NCI-H774 (cell line): ENCODE results near the gene ELOVL6.
"Not testable (repeated sequence)": the region's sequence is repeated elsewhere in the genome, so short reads cannot be mapped to it uniquely, and the experiment has no call there.

ENCODE experiments used
- DNase-seq: peaks from one replicate; lab custom pipeline; 2025; lab: John Stamatoyannopoulos, UW

The ELOVL6 gene

GRCh38 chr4:110160618-110161017, 37.8 kb downstream of the ELOVL6 start:
- DNase-seq = no peak

GRCh38 chr4:110159541-110159940, 38.9 kb downstream of the ELOVL6 start:
- no peak for DNase-seq

GRCh38 chr4:110157580-110157979, 40.8 kb downstream of the ELOVL6 start:
- DNase-seq = no peak

GRCh38 chr4:110157166-110157565, 41.2 kb downstream of the ELOVL6 start:
- DNase-seq = not testable (repeated sequence)

- DNase-seq = no peak
Observed at GRCh38 chr4:110156442-110156841, 42.0 kb downstream of the ELOVL6 start.

GRCh38 chr4:110155654-110156053, 42.8 kb downstream of the ELOVL6 start:
- no peak for DNase-seq

- DNase-seq = no peak
Observed at GRCh38 chr4:110154582-110154981, 43.8 kb downstream of the ELOVL6 start.

DNA sequence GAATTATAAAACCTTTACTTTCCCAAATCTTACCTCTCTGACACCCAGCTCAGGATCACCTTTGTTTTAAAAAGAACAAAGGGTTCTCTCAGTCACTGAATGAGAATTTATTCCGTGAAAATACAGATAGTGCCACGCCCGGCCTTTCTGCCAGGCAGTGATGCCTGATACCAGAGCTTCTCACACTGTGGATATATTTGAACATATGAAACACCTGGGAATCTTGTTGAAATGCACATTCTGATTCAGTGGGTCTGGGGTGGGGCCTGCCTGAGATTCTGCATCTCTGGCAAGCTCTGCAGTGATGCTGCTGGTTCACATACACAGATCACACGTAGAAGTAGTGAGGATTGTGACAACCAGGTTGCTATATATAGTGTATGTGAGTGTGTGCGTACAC, 46.0 kb downstream of the ELOVL6 start:
- no peak for DNase-seq

DNA sequence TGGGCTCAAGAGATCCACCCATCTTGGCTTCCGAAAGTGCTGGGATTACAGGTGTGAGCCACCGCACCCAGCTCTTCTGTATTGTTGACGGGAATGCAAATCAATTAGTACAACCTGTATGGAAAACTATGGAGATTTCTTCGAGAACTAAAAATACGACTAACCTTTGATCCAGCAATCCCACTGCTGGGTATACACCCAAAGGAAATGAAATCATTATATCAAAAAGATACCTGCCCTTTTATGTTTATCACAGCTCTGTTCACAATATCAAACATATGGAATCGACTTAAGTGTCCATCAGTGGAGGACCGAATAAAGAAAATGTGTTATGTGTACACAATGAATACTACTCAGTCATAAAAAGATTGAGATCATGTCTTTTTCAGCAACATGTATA, 49.3 kb downstream of the ELOVL6 start:
- DNase-seq = no peak

GRCh38 chr4:110142461-110142860, 56.0 kb downstream of the ELOVL6 start:
- DNase-seq = no peak

GRCh38 chr4:110139815-110140214, 58.6 kb downstream of the ELOVL6 start:
- no peak for DNase-seq

GRCh38 chr4:110139111-110139510, 59.3 kb downstream of the ELOVL6 start:
- no peak for DNase-seq

DNA sequence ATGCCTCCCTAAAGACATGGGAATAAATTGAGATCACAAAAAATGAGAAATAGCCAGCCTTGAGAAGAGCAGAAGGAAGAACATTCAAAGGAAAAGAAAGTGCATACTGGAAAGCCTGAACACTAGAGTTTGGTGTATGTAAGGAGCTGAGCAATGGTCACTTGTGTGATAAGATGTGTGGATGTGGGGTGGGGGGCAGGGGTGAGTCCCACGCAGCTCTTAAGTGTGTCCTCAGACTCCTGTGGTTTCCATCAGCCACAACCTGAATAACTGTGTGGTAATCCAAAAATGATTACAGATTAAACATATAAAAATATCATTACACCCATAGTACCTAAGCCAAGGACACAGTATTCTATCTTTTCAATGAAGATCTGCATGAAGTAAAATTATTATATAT, 59.9 kb downstream of the ELOVL6 start:
- no peak for DNase-seq

DNA sequence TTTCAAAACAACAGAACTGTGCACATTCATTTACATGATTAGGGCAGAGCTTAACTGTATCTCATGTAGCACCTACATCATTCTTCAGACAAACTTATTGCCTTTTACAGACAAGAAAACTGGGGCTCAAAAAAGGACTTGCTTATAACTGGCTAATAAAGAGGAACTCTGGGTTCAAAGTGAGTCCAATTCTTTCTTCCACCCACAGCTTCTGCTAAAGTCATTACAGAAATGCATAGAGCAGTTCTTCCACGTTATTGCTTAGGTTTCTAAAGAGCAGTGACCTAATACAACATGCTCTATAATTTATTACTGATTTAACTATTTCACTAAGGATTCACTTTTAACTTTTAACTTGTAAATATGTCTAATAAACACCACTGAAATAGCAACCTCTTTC, 60.6 kb downstream of the ELOVL6 start:
- DNase-seq = no peak

DNA sequence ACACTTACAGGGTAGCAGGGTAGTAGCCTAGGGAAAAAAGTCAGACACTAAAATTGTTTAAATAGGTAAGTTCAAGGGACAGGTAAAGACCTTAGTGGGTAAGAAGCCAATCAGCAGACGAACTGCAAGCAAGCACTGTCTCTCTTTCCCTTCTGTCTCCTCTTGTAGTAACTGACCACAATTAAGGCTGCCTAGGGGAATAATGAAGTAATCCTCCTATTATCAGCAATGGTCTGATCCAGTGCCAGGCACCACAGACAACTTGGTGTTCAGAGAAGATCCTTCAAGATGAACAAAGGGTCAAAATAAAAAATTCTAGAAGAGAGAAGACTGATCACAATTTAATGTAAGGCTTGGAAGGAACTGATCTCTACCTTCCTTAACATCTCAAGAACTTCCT, 62.9 kb downstream of the ELOVL6 start:
- DNase-seq = no peak

DNA sequence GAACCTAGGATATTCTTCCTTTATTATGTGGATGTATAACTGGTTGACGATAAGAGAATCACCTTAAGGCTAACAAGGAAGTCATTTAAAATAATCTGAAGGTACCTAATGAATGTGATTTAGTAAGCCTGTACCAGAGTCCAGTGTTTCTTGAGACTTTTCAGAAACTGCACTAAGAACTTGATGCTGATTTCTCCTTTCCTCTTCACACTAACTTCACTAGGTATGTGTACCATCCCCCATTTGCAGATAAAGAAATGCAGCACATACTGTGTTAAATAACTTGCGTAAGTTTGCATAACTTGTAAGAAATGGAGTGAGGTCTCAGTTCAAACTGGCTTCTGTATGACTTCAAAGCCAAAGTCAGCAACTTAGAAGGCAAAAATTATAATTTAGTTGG, 63.3 kb downstream of the ELOVL6 start:
- DNase-seq = no peak

- DNase-seq = no peak
Observed at GRCh38 chr4:110134269-110134869, 64.0 kb downstream of the ELOVL6 start.

DNA sequence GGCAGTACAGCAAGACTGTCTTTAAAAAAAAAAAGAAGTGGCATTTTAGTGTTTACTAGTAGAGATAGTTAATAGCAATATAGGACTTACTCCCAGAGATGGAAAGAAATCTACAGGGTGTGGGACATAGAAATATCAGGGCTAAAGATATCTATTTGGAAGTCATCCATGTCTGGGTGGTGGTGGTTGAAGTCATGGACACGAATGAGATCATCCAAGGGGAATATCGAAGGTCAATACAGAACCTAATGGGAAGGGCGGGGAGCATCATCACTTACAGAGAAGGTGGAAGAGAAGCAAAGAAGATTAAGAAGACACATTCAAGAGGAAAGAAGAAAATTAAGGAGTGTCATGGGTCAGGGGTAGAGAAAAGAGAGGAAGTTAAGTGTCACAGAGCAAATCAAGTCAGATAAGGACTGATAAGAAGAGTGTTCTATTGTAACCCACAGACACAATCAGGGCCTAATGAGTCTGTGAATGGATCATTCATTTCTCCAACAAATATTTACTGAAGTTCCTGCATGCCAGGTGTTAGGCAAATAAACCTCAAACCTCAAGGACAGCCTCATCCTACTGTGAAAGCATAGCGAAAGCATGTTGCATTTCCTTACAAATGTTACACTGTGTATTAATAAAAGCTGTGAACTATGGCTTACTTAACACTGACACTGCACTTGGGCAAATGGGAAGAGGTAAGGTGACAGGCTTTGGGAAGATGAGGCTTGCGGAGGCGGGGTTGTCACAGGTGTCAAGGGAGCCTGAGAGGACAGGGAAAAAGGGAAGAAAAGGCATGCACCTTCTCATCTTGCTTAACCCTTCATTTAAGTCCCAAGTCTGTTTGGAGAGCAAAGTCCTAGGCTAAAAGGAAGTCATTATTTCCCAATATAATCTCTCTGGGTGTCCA, 65.3 kb downstream of the ELOVL6 start:
- DNase-seq = no peak

DNA sequence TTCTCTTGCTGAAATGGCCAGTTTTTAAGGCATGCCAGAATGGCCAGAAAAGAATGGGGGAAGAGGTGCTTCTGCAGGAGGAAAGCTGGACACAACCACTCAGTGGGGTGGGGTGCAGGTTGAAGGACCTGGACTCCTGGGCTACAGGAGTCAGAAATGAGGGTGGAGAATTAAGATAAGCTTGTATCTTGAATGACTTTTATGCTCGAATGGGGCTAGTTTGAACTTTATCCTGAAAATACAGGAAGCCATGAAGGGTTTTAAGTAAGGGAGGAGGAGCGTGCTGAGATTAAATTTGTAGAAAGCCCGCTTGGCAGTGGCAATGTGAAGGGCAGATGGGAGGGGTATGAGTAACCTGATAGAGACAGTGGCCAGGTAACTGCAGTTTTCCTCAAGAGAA, 66.5 kb downstream of the ELOVL6 start:
- no peak for DNase-seq

DNA sequence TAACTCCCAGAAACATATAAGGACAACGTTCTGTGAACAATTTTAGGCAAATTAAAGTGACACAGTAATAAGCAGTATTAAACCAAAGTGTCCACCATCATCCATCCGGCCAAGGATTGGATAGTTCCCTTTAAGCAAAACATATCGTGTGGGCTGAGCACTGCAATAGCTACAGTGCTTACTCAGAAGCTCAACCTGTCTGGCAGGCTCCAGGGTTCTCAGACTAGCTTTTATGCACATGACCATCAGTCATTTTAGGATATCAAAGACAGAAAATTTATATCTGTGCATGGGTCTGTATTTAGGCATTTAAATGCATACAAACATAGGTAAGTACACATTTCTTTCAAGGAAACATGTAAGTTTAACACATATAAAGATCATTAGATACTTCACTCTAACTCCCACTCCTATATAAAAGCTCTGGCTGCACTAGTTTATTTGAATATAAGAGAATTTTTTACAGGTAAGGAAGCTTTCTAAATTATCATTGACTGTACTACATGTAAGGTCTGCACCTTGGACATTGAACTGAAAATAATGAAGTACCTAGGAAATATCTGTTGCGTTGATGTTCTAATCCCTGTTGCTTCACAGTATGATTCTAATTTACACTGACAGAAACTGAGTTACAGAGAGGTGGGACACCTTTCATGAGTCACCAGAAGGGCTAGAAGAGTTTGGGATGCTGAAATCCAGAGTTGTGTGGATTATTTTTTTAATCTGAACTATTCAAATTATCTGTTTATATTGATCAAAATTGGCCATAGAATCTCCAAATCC, 67.6 kb downstream of the ELOVL6 start:
- no peak for DNase-seq

GRCh38 chr4:110129544-110129943, 68.9 kb downstream of the ELOVL6 start:
- DNase-seq = no peak

- DNase-seq = no peak
Observed at GRCh38 chr4:110128472-110128919, 69.9 kb downstream of the ELOVL6 start.

DNA sequence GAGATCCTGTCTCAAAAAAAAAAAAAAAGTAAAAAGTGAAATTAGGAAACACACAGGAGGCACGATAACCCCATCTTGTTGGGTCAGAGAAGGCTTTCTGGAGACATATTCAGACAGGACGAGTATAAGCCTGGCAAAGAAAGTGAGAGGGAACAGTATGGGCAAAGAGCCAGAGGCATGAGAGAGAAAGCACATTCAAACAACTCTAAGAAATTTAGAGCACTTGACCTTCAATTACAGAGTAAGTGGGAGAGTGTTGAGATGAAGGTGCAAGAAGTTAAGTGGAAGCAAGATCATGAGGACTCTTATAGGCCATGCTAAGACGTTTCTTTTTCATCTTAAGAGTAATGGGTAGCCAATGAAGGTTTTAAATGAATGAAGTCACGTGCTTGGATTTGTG, 70.4 kb downstream of the ELOVL6 start:
- DNase-seq = no peak
